Endothelial cell (in vitro differentiated cells): ENCODE data around the gene PBLD. TPM values are rescaled to one million over a fixed set of nuclear protein-coding genes. Genes with fewer than 3 reads are reported as not detected.
"Not testable (repeated sequence)": the region's sequence is repeated elsewhere in the genome, so short reads cannot be mapped to it uniquely, and the experiment has no call there.

Source experiments
- DNase-seq: peaks from one replicate; pipeline ENCODE4 v3.0.0; 2021; ENCODE audit warnings: low spot score
- H3K27ac Mint-ChIP-seq: one replicate; pipeline ENCODE4 v1.8.0; 2021; ENCODE audit warnings: mixed read lengths, inconsistent platforms; ENCODE audit not compliant: unreplicated experiment
- H3K27me3 Mint-ChIP-seq: one replicate; pipeline ENCODE4 v1.8.0; 2021; ENCODE audit warnings: mild to moderate bottlenecking, moderate library complexity, mixed read lengths, inconsistent platforms; ENCODE audit not compliant: unreplicated experiment
- H3K36me3 Mint-ChIP-seq: one replicate; pipeline ENCODE4 v1.8.0; 2021; ENCODE audit warnings: mild to moderate bottlenecking, low read depth, mixed read lengths, inconsistent platforms; ENCODE audit not compliant: unreplicated experiment
- H3K4me1 Mint-ChIP-seq: one replicate; pipeline ENCODE4 v1.8.0; 2021; ENCODE audit warnings: mild to moderate bottlenecking, mixed read lengths, inconsistent platforms; ENCODE audit not compliant: unreplicated experiment
- H3K4me3 Mint-ChIP-seq: one replicate; pipeline ENCODE4 v1.8.0; 2021; ENCODE audit warnings: mild to moderate bottlenecking, mixed read lengths, inconsistent platforms; ENCODE audit not compliant: unreplicated experiment
- H3K9me3 Mint-ChIP-seq: one replicate; pipeline ENCODE4 v1.8.0; 2021; ENCODE audit warnings: mixed read lengths, inconsistent platforms; ENCODE audit not compliant: unreplicated experiment
- CTCF ChIP-seq: fragments of 200-600 bp; sonication (generic); IDR thresholded peaks from one replicate; pipeline ENCODE4 v1.5.0; 2021; ENCODE audit warnings: antibody characterized with exemption; ENCODE audit not compliant: unreplicated experiment
- total RNA-seq: library from RNA; stranded (reverse); fragmentation: NEBNext Ultra II Directional; extraction: Animal tissue kit (Norgen Biotek cat#: 25700); gene quantifications from one replicate; pipeline ENCODE4 v1.2.1, GENCODE V29; 2021; ENCODE audit not compliant: unreplicated experiment

PBLD gene
- total RNA-seq, 1 donor from 2014 or later: 3.2 TPM

GRCh38 chr10:68315582-68315981, 17.1 kb downstream of the PBLD start:
- no peak overlapping the region for H3K4me3 Mint-ChIP-seq
- H3K4me1 Mint-ChIP-seq: no peaks in the 10 kb centered on the region
- H3K9me3 Mint-ChIP-seq: no peaks in the 10 kb centered on the region
- H3K36me3 Mint-ChIP-seq: peaks cover 9% of the 10 kb centered on the region
- DNase-seq: no peak
- TF ChIP-seq CTCF: no peak
- no peaks in the 10 kb centered on the region for H3K27me3 Mint-ChIP-seq
- H3K27ac Mint-ChIP-seq: no peak overlapping the region

GRCh38 chr10:68314930-68315329, 17.8 kb downstream of the PBLD start:
- not testable (repeated sequence) for H3K4me1 Mint-ChIP-seq, DNase-seq, H3K27me3 Mint-ChIP-seq, H3K36me3 Mint-ChIP-seq, H3K27ac Mint-ChIP-seq, H3K9me3 Mint-ChIP-seq, H3K4me3 Mint-ChIP-seq

- DNase-seq: no peak
- Mint-ChIP-seq H3K4me3 (no peak overlapping the region), H3K27me3 (no peaks in the 10 kb centered on the region), H3K4me1 (no peaks in the 10 kb centered on the region), H3K27ac (no peak overlapping the region), H3K9me3 (no peaks in the 10 kb centered on the region), H3K36me3 (no peaks in the 10 kb centered on the region)
- no peak for TF ChIP-seq CTCF
These were observed 22.2 kb downstream of the PBLD start for GRCh38 chr10:68310531-68310930.

- no peak for DNase-seq
- H3K4me3 Mint-ChIP-seq: no peak overlapping the region
- no peaks in the 10 kb centered on the region for H3K9me3 Mint-ChIP-seq
- H3K27me3 Mint-ChIP-seq: no peaks in the 10 kb centered on the region
- TF ChIP-seq CTCF: no peak
- H3K4me1 Mint-ChIP-seq: peaks cover 7% of the 10 kb centered on the region
- H3K36me3 Mint-ChIP-seq: no peaks in the 10 kb centered on the region
- H3K27ac Mint-ChIP-seq: no peak overlapping the region
These were observed 26.9 kb downstream of the PBLD start for GRCh38 chr10:68305854-68306253.

GRCh38 chr10:68303849-68304412, 28.8 kb downstream of the PBLD start:
- Mint-ChIP-seq H3K4me1 (peaks cover 7% of the 10 kb centered on the region), H3K27me3 (peaks cover 2% of the 10 kb centered on the region), H3K4me3 (no peak overlapping the region), H3K36me3 (no peaks in the 10 kb centered on the region), H3K27ac (no peak overlapping the region), H3K9me3 (no peaks in the 10 kb centered on the region)
- DNase-seq: no peak
- TF ChIP-seq CTCF: no peak
